Sigmoid colon (tissue), 4 donors: ENCODE measurements around the gene BDNF.
"Not testable (repeated sequence)": the region's sequence is repeated elsewhere in the genome, so short reads cannot be mapped to it uniquely, and the experiment has no call there.

ENCODE experiments used
- POLR2A ChIP-seq, 2 donors: fragments of 450-650 bp; IDR thresholded peaks; one replicate each; pipeline ENCODE4 v1.6.1; 2016; ENCODE audit warnings: antibody characterized with exemption in 2 of 2, mild to moderate bottlenecking in 2 of 2, moderate library complexity in 2 of 2
- POLR2AphosphoS5 ChIP-seq, 4 donors: sonication (generic); formaldehyde crosslinking; IDR thresholded peaks; one replicate each; pipeline ENCODE4 v1.6.1; 2017; ENCODE audit warnings: antibody characterized with exemption in 4 of 4
- TF ChIP-seq, protein P1 (sequence below), 4 experiments: fragments of 450-650 bp in 3 of 4; fragments of 200-600 bp in 1 of 4; IDR thresholded peaks; one replicate each; pipeline ENCODE4 v1.5.1; 2016 to 2019; ENCODE audit warnings: antibody characterized with exemption in 4 of 4, mild to moderate bottlenecking in 3 of 4, moderate library complexity in 2 of 4

- TF ChIP-seq, protein P1, sequence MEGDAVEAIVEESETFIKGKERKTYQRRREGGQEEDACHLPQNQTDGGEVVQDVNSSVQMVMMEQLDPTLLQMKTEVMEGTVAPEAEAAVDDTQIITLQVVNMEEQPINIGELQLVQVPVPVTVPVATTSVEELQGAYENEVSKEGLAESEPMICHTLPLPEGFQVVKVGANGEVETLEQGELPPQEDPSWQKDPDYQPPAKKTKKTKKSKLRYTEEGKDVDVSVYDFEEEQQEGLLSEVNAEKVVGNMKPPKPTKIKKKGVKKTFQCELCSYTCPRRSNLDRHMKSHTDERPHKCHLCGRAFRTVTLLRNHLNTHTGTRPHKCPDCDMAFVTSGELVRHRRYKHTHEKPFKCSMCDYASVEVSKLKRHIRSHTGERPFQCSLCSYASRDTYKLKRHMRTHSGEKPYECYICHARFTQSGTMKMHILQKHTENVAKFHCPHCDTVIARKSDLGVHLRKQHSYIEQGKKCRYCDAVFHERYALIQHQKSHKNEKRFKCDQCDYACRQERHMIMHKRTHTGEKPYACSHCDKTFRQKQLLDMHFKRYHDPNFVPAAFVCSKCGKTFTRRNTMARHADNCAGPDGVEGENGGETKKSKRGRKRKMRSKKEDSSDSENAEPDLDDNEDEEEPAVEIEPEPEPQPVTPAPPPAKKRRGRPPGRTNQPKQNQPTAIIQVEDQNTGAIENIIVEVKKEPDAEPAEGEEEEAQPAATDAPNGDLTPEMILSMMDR (IDR thresholded peaks at IDR 0.05) = not testable (repeated sequence)
- TF ChIP-seq POLR2AphosphoS5, POLR2A (IDR thresholded peaks at IDR 0.05): not testable (repeated sequence)
Measured at GRCh38 chr11:27634282-27634681, 66.0 kb downstream of the BDNF start.
